ENCODE results near the gene MIF4GD. TPM values are rescaled to one million over a fixed set of nuclear protein-coding genes. Genes with fewer than 3 reads are reported as not detected.
"Not testable (repeated sequence)": the region's sequence is repeated elsewhere in the genome, so short reads cannot be mapped to it uniquely, and the experiment has no call there.

Gene MIF4GD
- total RNA-seq, 1 donor from 2014 or later, result 7.5 TPM

DNA sequence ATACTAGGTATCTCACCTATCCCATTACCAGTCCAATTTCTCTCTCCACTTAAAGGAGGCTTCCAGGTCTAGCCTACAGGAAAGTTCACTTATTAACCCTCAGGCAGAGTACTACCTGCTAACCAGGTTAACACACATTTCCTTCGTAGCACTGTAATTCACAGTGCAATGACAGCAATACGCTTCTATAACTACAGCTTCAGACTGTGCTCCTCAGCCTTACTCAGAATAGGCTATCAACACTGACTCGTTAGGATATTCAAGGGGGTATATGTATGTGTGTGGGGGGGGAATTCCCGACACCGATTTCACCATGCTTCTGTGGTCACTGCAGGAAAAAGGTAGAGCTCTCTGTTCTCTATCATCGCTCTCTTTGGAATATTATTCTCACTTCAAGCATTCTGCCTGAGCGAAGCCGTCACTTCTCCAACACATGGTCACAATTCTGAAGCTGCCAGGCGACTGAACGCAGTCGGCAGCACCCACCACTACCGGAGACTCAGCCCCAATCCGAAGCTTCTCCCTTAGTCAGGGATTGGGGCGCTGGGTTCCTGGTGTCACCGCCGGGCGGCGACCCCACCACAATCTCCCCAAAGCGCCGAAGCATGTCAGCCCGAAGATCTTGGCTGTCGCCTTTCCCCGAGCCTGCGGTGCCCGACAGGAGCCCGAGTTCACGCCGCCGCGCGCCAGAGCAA lies 10.2 kb downstream of the MIF4GD start:
- peak; percentile 42 to 50 for DNase-seq (ENCODE audit: low read depth in 2 of 2)

- DNase-seq (ENCODE audit: low read depth in 2 of 2), result not testable (repeated sequence)
Observed at GRCh38 chr17:75257228-75257627, 13.8 kb downstream of the MIF4GD start.

DNA sequence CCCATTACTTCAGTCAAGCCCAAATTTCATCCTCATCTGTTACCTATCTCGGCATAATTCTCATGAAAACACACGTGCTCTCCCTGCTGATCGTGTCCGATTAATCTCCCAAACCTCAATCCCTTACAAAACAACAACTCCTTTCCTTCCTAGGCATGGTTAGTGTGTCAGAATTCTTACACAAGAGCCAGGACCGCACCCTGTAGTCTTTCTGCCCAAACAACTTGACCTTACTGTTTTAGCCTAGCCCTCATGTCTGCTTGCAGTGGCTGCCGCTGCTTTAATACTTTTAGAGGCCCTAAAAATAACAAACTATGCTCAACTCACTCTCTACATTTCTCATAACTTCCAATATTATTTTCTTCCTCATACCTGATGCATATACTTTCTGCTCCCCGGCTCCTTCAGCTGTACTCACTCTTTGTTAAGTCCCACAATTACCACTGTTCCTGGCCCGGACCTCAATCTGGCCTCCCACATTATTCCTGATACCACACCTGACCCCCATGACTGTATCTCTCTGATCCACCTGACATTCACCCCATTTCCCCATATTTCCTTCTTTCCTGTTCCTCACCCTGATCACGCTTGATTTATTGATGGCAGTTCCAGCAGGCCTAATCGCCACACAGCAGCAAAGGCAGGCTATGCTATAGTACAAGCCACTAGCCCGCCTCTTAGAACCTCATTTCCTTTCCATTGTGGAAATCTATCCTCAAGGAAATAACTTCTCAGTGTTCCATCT lies 14.9 kb downstream of the MIF4GD start:
- DNase-seq (ENCODE audit: low read depth in 2 of 2), result not testable (repeated sequence)

DNA sequence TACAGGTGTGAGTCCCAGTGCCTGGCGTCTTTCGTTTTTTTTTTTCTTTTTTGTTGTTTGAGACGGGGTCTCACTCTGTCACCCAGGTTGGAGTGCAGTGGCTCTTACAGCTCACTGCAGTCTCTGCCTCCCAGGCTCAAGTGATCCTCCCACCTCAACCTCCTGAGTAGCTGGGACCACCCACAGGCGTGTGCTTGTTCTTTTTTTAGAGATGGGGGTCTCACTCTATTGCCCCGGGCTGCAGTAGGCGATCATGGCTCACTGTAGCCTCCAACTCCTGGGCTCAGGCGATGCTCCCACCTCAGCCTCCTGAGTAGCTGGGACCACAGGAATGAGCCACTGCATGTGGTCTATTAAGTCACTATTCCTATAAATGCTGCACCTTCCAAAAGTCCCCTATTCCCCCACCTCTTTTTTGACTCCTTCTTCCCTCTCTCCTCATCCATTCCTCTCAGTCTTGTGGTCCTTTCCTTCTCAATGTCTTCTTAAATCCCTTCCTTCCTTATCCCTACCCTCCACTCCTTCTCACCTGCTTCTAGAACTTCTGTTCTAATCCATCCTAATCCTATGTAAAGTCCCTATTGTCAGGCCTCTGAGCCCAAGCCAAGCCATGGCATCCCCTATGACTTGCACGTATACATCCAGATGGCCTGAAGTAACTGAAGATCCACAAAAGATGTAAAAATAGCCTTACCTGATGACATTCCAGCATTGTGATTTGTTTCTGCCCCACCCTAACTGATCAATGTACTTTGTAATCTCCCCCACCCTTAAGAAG lies 18.8 kb downstream of the MIF4GD start:
- DNase-seq (ENCODE audit: low read depth in 2 of 2), result no peak

DNA sequence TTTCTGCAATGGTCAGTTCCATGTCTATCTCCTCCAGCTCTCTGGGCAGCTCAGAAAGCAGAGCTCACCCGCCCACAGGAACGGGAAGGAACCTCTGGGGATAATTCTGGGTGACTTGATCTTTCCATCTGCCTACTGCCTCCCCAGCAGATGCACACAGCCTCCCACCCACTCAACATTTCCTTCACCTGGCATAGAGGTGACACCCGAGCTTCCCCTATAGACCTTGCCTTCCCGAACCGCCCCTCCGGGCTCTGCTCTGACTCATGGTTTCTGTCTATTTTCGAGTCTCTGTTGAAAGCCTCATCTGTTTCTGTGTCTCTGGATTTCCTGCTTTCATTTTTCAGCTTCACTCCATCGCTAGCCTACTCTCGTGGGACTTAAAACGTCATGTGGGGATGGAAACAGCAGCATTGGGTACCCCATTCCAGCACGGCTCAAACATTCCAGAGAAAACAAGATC lies 21.0 kb downstream of the MIF4GD start:
- DNase-seq (ENCODE audit: low read depth in 2 of 2), result peak; percentile 64 to 92

DNA sequence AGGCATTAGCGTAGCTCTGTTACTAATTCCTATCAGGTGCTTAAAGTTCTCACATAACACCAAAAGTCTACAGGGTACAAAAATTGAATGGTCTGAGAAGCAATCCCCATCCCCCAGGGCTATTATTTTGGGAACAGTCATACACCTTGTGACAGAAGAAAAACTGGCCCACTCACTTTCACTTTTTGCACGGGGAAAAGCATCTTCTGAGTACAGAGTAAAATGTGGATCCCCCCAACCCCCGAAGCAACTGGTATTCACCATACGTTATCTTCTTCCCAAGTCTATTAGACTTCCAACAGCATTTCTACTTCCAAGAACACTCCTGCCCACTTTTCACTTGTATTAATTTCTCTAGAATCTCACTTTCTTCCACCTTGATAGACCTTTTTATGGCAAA lies 21.5 kb downstream of the MIF4GD start:
- no peak for DNase-seq (ENCODE audit: low read depth in 2 of 2)

DNA sequence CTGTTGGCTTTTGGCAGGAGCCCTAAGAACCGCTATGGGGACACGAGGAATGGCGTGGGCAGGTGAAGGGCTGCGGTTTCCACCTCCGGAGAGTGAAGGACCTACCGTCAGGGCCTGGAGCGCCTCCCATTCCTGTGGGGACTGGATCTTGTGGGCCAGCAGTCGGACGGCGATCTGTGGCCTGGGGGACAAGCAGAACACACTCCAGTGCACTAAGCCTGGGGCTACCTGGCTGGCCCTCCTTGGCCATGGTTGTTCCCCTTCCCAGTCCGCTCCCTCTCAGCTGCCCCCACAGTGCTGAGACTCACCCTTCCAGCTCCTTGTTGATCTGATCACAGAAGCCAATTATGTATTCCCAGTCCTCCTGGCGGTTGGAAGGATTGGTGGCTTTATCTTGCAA lies 24.6 kb downstream of the MIF4GD start:
- no peak for DNase-seq (ENCODE audit: low read depth in 2 of 2)

DNA sequence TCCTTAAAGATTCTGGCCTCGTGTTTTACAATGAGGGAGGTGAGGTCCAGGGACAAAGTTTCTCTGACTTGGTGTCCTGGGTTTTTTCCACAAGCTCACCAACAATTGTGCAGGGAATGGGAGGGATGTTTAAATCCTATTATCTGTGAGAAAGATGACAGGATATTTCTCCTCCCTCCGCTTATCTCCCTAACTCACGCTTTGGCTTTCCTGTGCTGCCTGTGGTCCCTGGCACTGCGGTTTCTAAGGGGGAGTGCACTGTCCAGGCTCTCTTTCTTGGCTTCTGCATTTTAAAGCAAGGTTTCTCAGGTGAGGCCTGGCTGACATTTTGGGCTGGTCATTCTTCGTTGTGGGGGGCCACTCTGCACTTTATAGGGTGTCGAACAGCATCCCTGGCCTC lies 26.0 kb downstream of the MIF4GD start:
- DNase-seq (ENCODE audit: low read depth in 2 of 2), result no peak

GRCh38 chr17:75244133-75244866 lies 26.7 kb downstream of the MIF4GD start:
- no peak for DNase-seq (ENCODE audit: low read depth in 2 of 2)

DNA sequence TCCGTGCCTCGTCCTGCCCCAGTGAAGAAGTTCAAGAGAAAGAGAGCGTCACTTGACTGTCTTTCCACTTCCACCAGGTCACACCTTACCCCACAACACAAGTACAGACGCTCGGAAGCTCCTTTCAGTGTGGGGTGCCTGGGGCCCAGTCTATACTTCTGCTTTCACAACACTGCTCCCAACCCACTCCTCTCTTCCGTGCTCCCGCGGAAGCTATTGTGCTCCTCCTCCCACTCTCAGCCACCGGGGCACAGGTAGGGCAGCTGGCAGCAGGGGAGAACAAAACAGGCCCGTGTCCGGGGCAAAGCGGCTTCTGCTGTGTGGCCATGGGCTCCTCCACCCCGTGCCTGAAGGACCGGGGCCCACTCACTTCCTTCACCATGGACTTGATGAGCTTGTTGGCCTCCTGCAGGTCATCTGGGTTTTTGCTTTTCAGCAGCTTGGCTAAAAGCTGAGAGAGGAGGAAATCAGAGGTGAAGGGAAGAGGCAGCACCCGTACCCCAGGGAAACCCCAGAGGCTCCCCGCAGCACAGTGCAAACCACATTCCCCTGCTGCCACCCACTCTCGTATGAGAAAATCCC lies 28.5 kb downstream of the MIF4GD start:
- DNase-seq (ENCODE audit: low read depth in 2 of 2), result no peak

GRCh38 chr17:75241996-75242460 lies 29.0 kb downstream of the MIF4GD start:
- DNase-seq (ENCODE audit: low read depth in 2 of 2), result no peak

GRCh38 chr17:75241502-75241901 lies 29.5 kb downstream of the MIF4GD start:
- no peak for DNase-seq (ENCODE audit: low read depth in 2 of 2)

GRCh38 chr17:75241143-75241430 lies 29.9 kb downstream of the MIF4GD start:
- DNase-seq (ENCODE audit: low read depth in 2 of 2), result no peak

- DNase-seq (ENCODE audit: low read depth in 2 of 2), result peak; percentile 59 to 67
Observed at GRCh38 chr17:75240394-75241142, 30.5 kb downstream of the MIF4GD start.

DNA sequence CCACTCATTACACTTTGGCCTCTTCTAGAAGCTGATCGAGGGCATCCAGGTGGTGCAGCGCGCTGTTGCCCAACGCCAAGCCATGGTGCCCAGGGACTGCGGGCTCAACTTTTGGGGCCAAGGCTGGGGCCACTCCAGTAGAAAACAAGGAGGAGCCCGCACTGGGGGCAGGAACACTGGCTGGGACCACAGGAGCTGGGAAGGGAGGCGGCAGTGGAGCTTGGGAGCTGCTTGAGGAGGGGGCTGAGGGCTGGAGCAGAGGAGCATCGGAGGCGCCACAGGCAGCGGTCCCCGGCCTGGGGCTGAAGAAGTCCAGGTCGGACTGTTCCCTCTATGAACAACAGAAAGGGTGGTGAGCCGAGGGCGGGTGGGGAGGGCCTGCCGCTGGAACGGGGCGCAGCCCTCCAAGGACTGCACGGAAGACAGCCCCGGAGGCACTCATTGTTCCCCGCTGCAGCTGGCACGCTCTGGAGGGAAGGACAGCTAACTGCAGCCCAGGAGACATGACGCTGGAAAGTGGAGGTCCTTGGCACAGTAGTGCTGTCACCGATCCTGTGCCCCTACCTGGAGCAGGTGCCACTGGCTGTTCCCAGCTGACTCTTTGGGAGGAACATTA lies 31.1 kb downstream of the MIF4GD start:
- DNase-seq (ENCODE audit: low read depth in 2 of 2), result no peak

GRCh38 chr17:75239214-75239613 lies 31.8 kb downstream of the MIF4GD start:
- no peak for DNase-seq (ENCODE audit: low read depth in 2 of 2)

DNA sequence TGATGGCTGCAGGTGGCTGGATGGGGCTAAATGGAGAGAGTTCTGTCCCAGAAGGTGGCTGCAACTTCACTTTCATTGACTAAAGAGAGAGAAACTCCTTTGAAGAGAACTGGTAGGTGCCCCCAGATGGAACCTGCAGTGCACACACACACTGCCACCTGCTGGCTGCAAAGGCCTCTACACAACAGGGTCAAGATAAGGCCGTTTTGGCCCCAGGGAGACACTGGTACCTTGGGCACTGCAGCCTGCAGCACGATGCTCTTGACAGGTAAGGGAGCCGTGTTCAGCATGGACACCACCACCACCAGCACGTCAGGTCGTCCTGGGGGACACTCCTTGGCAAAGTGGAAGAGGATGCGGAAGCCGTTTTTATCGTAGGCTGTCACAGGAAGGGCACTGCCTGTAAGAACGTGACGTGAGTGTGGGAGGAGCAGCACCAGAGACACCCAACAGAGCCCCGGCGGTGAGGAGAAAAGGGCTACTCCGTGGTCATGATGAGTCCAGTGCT lies 32.3 kb downstream of the MIF4GD start:
- DNase-seq (ENCODE audit: low read depth in 2 of 2), result peak; percentile 82 to 85

- DNase-seq (ENCODE audit: low read depth in 2 of 2), result no peak
Observed at GRCh38 chr17:75238020-75238580, 32.9 kb downstream of the MIF4GD start.
